Measurements from ENCODE around the gene FALEC. TPM values are rescaled to one million over a fixed set of nuclear protein-coding genes. Genes with fewer than 3 reads are reported as not detected.

FALEC gene
- polyA plus RNA-seq, 1 donor (not counting 4 experiments of a cell fraction or from before 2014, with no cell fraction given) = 0.12 TPM

DNA sequence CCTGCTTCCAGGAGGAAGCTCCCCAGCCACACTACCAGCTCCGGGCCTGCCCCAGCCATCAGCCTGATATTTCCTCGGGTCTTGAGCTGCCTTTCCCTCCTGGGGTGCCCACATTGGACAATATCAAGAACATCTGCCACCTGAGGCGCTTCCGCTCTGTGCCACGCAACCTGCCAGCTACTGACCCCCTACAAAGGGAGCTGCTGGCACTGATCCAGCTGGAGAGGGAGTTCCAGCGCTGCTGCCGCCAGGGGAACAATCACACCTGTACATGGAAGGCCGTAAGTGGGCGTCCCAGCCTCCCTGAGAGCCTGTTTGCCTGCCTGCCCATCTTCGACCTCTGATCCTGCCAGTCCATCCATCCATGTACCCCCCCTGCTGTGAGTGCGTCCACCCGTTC is 4.0 kb upstream of the FALEC start:
- no peak overlapping the region for H3K27ac ChIP-seq (ENCODE audit: control insufficient read depth, insufficient read depth, low read length)
- dilution Hi-C loops (cut with MboI; ENCODE audit: extremely low pct_ligation_motif_present, low sequenced_read_pairs) = no loop called here
- H3K36me3 ChIP-seq (ENCODE audit: control insufficient read depth in 2 of 2, extremely low read depth in 1 of 2, insufficient read depth in 2 of 2, low read length in 2 of 2) = peaks cover 16 to 17% of the 10 kb centered on the region in 2 experiments
- H3K27me3 ChIP-seq (ENCODE audit: control insufficient read depth, extremely low read depth, insufficient read depth, low read length) = no peaks in the 10 kb centered on the region
- H4K20me1 ChIP-seq (ENCODE audit: control insufficient read depth, extremely low read depth, insufficient read depth, low read length) = no peaks in the 10 kb centered on the region
- no peak for DNase-seq (ENCODE audit: low read depth, low spot score)
- H3K9me3 ChIP-seq (ENCODE audit: control insufficient read depth, low read depth, low read length) = no peaks in the 10 kb centered on the region
- H3K4me1 ChIP-seq (ENCODE audit: control insufficient read depth, extremely low read depth, insufficient read depth, low read length) = peaks cover 40% of the 10 kb centered on the region
- no peak for FAIRE-seq
- no peak overlapping the region for H3K4me3 ChIP-seq (ENCODE audit: control insufficient read depth in 2 of 3, extremely low read depth in 1 of 3, insufficient read depth in 2 of 3, low read depth in 1 of 3, low read length in 3 of 3)
- TF ChIP-seq EZH2 (IDR thresholded peaks at IDR 0.05; ENCODE audit: low read length) = no peak
- TF ChIP-seq, protein P1, sequence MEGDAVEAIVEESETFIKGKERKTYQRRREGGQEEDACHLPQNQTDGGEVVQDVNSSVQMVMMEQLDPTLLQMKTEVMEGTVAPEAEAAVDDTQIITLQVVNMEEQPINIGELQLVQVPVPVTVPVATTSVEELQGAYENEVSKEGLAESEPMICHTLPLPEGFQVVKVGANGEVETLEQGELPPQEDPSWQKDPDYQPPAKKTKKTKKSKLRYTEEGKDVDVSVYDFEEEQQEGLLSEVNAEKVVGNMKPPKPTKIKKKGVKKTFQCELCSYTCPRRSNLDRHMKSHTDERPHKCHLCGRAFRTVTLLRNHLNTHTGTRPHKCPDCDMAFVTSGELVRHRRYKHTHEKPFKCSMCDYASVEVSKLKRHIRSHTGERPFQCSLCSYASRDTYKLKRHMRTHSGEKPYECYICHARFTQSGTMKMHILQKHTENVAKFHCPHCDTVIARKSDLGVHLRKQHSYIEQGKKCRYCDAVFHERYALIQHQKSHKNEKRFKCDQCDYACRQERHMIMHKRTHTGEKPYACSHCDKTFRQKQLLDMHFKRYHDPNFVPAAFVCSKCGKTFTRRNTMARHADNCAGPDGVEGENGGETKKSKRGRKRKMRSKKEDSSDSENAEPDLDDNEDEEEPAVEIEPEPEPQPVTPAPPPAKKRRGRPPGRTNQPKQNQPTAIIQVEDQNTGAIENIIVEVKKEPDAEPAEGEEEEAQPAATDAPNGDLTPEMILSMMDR (optimal IDR thresholded peaks at IDR 0.05 in 1 of 3, IDR thresholded peaks at IDR 0.05 in 1 of 3, conservative IDR thresholded peaks at IDR 0.05 in 1 of 3; ENCODE audit: extremely low read depth in 1 of 3, insufficient read depth in 2 of 3, low read length in 3 of 3) = no peak
- H3K4me2 ChIP-seq (ENCODE audit: control insufficient read depth, extremely low read depth, insufficient read depth, low read depth, low read length) = no peak overlapping the region
- H2AFZ ChIP-seq (ENCODE audit: control insufficient read depth, low read length) = no peak overlapping the region
- no peaks in the 10 kb centered on the region for H3K79me2 ChIP-seq (ENCODE audit: control insufficient read depth, insufficient read depth, low read length)
- peaks cover 2% of the 10 kb centered on the region for H3K9me1 ChIP-seq (ENCODE audit: control insufficient read depth, extremely low read depth, insufficient read depth, low read length)
- no peak overlapping the region for H3K9ac ChIP-seq (ENCODE audit: control insufficient read depth, extremely low read depth, insufficient read depth, low read length)

DNA sequence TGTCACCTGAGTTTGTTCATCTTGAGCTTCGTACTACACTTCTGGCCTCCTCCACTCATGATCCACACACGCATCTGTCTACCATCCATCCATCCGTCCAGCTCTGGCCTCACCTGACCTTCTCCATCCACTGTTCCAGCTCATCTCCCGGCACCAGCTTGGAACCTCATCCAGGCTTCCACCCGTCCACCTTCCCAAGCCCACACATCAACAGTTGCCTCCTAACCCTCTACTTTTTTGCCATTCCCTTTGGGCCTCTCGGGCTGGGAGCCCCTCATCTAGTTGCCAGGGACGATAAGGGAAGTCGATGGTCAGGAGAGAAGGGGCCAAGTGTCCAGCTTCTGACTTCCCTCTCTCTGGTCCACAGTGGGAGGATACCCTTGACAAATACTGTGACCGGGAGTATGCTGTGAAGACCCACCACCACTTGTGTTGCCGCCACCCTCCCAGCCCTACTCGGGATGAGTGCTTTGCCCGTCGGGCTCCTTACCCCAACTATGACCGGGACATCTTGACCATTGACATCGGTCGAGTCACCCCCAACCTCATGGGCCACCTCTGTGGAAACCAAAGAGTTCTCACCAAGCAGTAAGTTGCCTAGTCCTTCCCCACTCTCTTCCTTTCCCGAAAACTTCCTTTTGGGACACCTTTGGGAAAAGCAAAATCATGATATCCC is 3.4 kb upstream of the FALEC start:
- Histone ChIP-seq H2AFZ (ENCODE audit: control insufficient read depth, low read length) (no peak overlapping the region), H3K9me1 (ENCODE audit: control insufficient read depth, extremely low read depth, insufficient read depth, low read length) (peaks cover 2% of the 10 kb centered on the region), H3K4me1 (ENCODE audit: control insufficient read depth, extremely low read depth, insufficient read depth, low read length) (peaks cover 42% of the 10 kb centered on the region), H3K36me3 (ENCODE audit: control insufficient read depth in 2 of 2, extremely low read depth in 1 of 2, insufficient read depth in 2 of 2, low read length in 2 of 2) (peaks cover 13 to 17% of the 10 kb centered on the region in 2 experiments), H3K4me3 (ENCODE audit: control insufficient read depth in 2 of 3, extremely low read depth in 1 of 3, insufficient read depth in 2 of 3, low read depth in 1 of 3, low read length in 3 of 3) (no peak overlapping the region), H3K4me2 (ENCODE audit: control insufficient read depth, extremely low read depth, insufficient read depth, low read depth, low read length) (no peak overlapping the region), H3K27ac (ENCODE audit: control insufficient read depth, insufficient read depth, low read length) (no peak overlapping the region), H3K27me3 (ENCODE audit: control insufficient read depth, extremely low read depth, insufficient read depth, low read length) (no peaks in the 10 kb centered on the region), H3K79me2 (ENCODE audit: control insufficient read depth, insufficient read depth, low read length) (no peaks in the 10 kb centered on the region), H3K9ac (ENCODE audit: control insufficient read depth, extremely low read depth, insufficient read depth, low read length) (no peak overlapping the region), H4K20me1 (ENCODE audit: control insufficient read depth, extremely low read depth, insufficient read depth, low read length) (no peaks in the 10 kb centered on the region), H3K9me3 (ENCODE audit: control insufficient read depth, low read depth, low read length) (no peaks in the 10 kb centered on the region)
- FAIRE-seq = no peak
- DNase-seq (ENCODE audit: low read depth, low spot score) = no peak
- TF ChIP-seq, protein P1 (optimal IDR thresholded peaks at IDR 0.05 in 1 of 3, IDR thresholded peaks at IDR 0.05 in 1 of 3, conservative IDR thresholded peaks at IDR 0.05 in 1 of 3; ENCODE audit: extremely low read depth in 1 of 3, insufficient read depth in 2 of 3, low read length in 3 of 3) = no peak
- TF ChIP-seq EZH2 (IDR thresholded peaks at IDR 0.05; ENCODE audit: low read length) = no peak
- dilution Hi-C loops (cut with MboI; ENCODE audit: extremely low pct_ligation_motif_present, low sequenced_read_pairs) = no loop called here
